Gastroesophageal sphincter (tissue), 3 donors: Measurements from ENCODE around the gene MPL.

Experiments used
- CTCF ChIP-seq, 4 experiments: fragments of 200-600 bp in 2 of 4; fragments of 450-650 bp in 2 of 4; sonication (generic) in 1 of 4; IDR thresholded peaks; one replicate each; pipeline ENCODE4 v1.5.1; 2017 to 2019; ENCODE audit warnings: antibody characterized with exemption in 4 of 4, mild to moderate bottlenecking in 2 of 4, moderate library complexity in 2 of 4
- EP300 ChIP-seq: sonication (generic); formaldehyde crosslinking; IDR thresholded peaks from one replicate; pipeline ENCODE4 v1.6.1; 2017; ENCODE audit warnings: antibody characterized with exemption, mild to moderate bottlenecking
- POLR2A ChIP-seq, 2 donors: fragments of 450-650 bp; IDR thresholded peaks; one replicate each; pipeline ENCODE4 v1.6.1; 2017; ENCODE audit warnings: antibody characterized with exemption in 2 of 2, mild to moderate bottlenecking in 2 of 2, moderate library complexity in 1 of 2

- TF ChIP-seq CTCF (IDR thresholded peaks at IDR 0.05): no peak
- TF ChIP-seq POLR2A (IDR thresholded peaks at IDR 0.05): no peak
- no peak for TF ChIP-seq EP300
Observed at GRCh38 chr1:43321331-43321891, 16.2 kb upstream of the MPL start.
